Hematopoietic multipotent progenitor cell treated with erythropoietin and hydrocortisone succinate and interleukin-3 and kit ligand, for 6 days (in vitro differentiated cells): ENCODE results near the gene KRTAP10-11.
"Not testable (repeated sequence)": the region's sequence is repeated elsewhere in the genome, so short reads cannot be mapped to it uniquely, and the experiment has no call there.

Experiments
- DNase-seq: peaks from one replicate; pipeline ENCODE4 v3.0.0-alpha.2; 2015

KRTAP10-11 gene

GRCh38 chr21:44640761-44641160, 5.5 kb upstream of the KRTAP10-11 start:
- DNase-seq: no peak

- no peak for DNase-seq
Observed at GRCh38 chr21:44643741-44644310, 2.4 kb upstream of the KRTAP10-11 start.

- DNase-seq: no peak
Observed at GRCh38 chr21:44644878-44645277, 1.3 kb upstream of the KRTAP10-11 start.

GRCh38 chr21:44647222-44647552, 973 bp downstream of the KRTAP10-11 start:
- no peak for DNase-seq

- DNase-seq: no peak
Observed at GRCh38 chr21:44648557-44649311, 2.5 kb downstream of the KRTAP10-11 start.

GRCh38 chr21:44649521-44650100, 3.4 kb downstream of the KRTAP10-11 start:
- no peak for DNase-seq

- DNase-seq: no peak
Observed at GRCh38 chr21:44650265-44650972, 4.2 kb downstream of the KRTAP10-11 start.

- no peak for DNase-seq
Observed at GRCh38 chr21:44650973-44651675, 4.9 kb downstream of the KRTAP10-11 start.

- DNase-seq: no peak
Observed at GRCh38 chr21:44653123-44653522, 6.9 kb downstream of the KRTAP10-11 start.

GRCh38 chr21:44653656-44654575, 7.7 kb downstream of the KRTAP10-11 start:
- DNase-seq: no peak

- no peak for DNase-seq
Observed at GRCh38 chr21:44654576-44655175, 8.5 kb downstream of the KRTAP10-11 start, which contains the start of gene KRTAP12-4. TSS of gene KRTAP12-4 (minus strand) at chr21:44654659. CDS start at chr21:44654614, 45 bp downstream.

GRCh38 chr21:44656868-44657267, 10.7 kb downstream of the KRTAP10-11 start:
- no peak for DNase-seq

GRCh38 chr21:44657635-44658540, 11.7 kb downstream of the KRTAP10-11 start, which contains the start of gene KRTAP12-3:
TSS of gene KRTAP12-3 (plus strand) at chr21:44657932. CDS start at chr21:44657980, 48 bp downstream.
- DNase-seq: no peak

GRCh38 chr21:44658541-44658910, 12.3 kb downstream of the KRTAP10-11 start:
- no peak for DNase-seq

- no peak for DNase-seq
Observed at GRCh38 chr21:44658913-44659595, 12.8 kb downstream of the KRTAP10-11 start.

- DNase-seq: not testable (repeated sequence)
Observed at GRCh38 chr21:44661567-44661966, 15.4 kb downstream of the KRTAP10-11 start.

- no peak for DNase-seq
Observed at GRCh38 chr21:44664691-44665090, 18.5 kb downstream of the KRTAP10-11 start.

GRCh38 chr21:44666401-44667320, 20.4 kb downstream of the KRTAP10-11 start, which contains the start of gene KRTAP12-2:
TSS of gene KRTAP12-2 (minus strand) at chr21:44666927. CDS start at chr21:44666886, 41 bp downstream.
- no peak for DNase-seq
